Measurements from ENCODE around the gene CTIF.

CTIF gene

GRCh38 chr18:48575658-48576456, 37.0 kb downstream of the CTIF start:
- DNase-seq = no peak

GRCh38 chr18:48576457-48576771, 37.6 kb downstream of the CTIF start:
- DNase-seq = no peak

GRCh38 chr18:48577478-48578190, 38.8 kb downstream of the CTIF start:
- no peak for DNase-seq

- no peak for DNase-seq
Measured at GRCh38 chr18:48578289-48578688, 39.5 kb downstream of the CTIF start.

- DNase-seq = no peak
Measured at GRCh38 chr18:48580066-48580465, 41.2 kb downstream of the CTIF start.

- DNase-seq = no peak
Measured at GRCh38 chr18:48580782-48581181, 42.0 kb downstream of the CTIF start.

- no peak for DNase-seq
Measured at GRCh38 chr18:48581206-48581605, 42.4 kb downstream of the CTIF start.

- DNase-seq = no peak
Measured at GRCh38 chr18:48581941-48582340, 43.1 kb downstream of the CTIF start.

- DNase-seq = no peak
Measured at GRCh38 chr18:48582946-48583345, 44.1 kb downstream of the CTIF start.

- peak; percentile 31 for DNase-seq
Measured at GRCh38 chr18:48583573-48583972, 44.7 kb downstream of the CTIF start.

GRCh38 chr18:48589797-48590519, 51.1 kb downstream of the CTIF start:
- DNase-seq = no peak

GRCh38 chr18:48590678-48591077, 51.8 kb downstream of the CTIF start:
- DNase-seq = peak; percentile 94

GRCh38 chr18:48592540-48593171, 53.8 kb downstream of the CTIF start:
- DNase-seq = no peak

- no peak for DNase-seq
Measured at GRCh38 chr18:48594471-48595094, 55.8 kb downstream of the CTIF start.

- DNase-seq = no peak
Measured at GRCh38 chr18:48595703-48596218, 56.9 kb downstream of the CTIF start.

GRCh38 chr18:48597110-48597509, 58.3 kb downstream of the CTIF start:
- no peak for DNase-seq

GRCh38 chr18:48597671-48598070, 58.8 kb downstream of the CTIF start:
- DNase-seq = no peak

- no peak for DNase-seq
Measured at GRCh38 chr18:48599391-48599790, 60.6 kb downstream of the CTIF start.

- DNase-seq = no peak
Measured at GRCh38 chr18:48600046-48600445, 61.2 kb downstream of the CTIF start.

GRCh38 chr18:48600456-48601090, 61.7 kb downstream of the CTIF start:
- no peak for DNase-seq

GRCh38 chr18:48601343-48601742, 62.5 kb downstream of the CTIF start:
- DNase-seq = no peak

- DNase-seq = no peak
Measured at GRCh38 chr18:48602759-48603390, 64.0 kb downstream of the CTIF start.

Measured in EL (cell line).